GM18867 (cell line): ENCODE results near the gene KYNU.
"Not testable (repeated sequence)": the region's sequence is repeated elsewhere in the genome, so short reads cannot be mapped to it uniquely, and the experiment has no call there.

Experiments used
- ATAC-seq: cut with Tn5 transposase; IDR thresholded peaks from one replicate; pipeline ENCODE4 v1.9.1; 2021; ENCODE audit warnings: mild to moderate bottlenecking, moderate library complexity; ENCODE audit not compliant: unreplicated experiment

The KYNU gene

DNA sequence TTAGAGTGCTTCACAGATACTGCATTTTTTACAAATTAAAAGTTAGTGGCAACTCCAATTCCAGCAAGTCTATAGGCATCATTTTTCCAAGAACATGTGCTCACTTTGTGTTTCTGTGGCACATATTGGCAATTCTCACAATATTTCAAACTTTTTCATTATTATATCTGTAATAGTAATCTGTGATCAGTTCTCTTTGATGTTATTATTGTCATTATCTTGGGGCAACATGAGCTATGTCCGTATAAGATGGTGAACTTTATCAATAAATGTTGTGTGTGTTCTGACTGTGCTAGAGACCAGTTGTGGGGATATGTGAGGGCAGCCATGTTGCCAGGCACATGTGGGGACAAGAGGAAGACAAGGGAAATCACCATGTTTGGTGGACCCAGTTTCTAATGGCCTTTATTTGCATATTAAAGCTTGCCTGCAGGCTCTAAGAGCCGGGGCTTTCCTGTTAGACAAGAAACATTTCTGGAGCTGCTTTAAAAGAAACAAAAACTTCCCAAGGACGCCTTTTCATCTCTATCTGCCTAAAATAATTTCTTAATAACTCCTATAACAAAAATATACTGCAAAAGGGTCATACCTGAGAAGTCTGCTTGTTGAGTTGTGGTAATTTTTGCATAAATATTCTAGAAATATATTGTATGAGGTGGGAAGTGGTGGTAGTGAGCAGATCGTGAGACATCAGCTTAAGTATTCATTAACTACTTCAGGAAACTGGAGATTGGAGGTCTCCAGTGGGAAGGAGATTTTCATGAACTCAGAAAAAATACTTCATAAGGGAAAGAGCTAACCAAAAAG is 37.2 kb downstream of the KYNU start:
- ATAC-seq = peak; percentile 99

DNA sequence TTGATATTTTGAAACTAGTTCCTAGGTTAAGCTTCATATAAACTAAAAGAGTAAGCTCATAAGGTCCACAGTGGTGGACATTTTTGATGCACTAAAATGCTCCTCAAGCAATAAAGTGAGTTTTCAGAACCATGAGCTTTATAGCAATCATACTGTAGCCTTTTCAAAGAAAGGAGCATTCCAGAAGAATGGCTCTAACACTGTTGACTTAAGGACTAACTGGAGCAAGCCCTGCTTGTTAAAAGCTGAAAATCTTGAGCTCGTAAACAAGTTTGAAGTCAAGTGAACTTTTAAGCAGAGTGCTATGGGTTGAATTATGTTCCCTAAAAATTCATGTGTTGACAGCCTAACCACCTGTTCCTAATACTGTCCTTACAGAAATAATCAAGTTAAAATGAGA is 38.0 kb downstream of the KYNU start:
- ATAC-seq = no peak

DNA sequence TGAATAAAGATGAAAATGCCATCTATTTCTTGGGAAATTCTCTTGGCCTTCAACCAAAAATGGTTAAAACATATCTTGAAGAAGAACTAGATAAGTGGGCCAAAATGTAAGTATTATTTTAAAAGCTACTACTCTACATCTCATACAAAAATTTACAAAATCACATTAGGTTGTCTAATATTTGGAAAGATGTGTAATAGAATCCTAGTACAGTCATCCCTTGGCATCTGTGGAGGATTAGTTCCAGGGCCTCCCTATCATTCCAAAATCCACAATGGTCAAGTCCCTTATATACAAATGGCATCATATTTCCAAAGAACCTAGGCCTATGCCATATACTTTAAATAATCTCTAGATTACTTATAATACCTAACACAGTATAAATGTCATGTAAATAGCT is 41.2 kb downstream of the KYNU start:
- ATAC-seq = no peak

DNA sequence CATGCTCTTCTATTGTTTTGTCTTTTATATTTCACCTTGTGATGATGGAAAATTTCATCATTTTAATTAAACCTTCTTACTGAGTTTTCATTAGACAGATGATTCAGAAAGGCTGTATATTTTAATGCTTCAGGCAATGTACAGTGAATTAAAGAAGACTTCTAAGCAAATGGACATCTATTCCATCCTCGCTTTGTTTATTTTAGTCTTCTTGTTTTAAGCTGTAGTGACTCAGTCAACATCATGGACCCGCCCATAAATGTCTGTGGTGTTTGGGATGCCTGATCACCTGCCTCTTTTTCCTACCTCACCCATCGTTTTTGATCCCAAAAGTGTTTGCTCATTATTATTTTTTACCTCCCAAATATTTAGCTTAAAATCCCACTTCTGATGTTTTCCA is 43.1 kb downstream of the KYNU start:
- ATAC-seq = no peak

DNA sequence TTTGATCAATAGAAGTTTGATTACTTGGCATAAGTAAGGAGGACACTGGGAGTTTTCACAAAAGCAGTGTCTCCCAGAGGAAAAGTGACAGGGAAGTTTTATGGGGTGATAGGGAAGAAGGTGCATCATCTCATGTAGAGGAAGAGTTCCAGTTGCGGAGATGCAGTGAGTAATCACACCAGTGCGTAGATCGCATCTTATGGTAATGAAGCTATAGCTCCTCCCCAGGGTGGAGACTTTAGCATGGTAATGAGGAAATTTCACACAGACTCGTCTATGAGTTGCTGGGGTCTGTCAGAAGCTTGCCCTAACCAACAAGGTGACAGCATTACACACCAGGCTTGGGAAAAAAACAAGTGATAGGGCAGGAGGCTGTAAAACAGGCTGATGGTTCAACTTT is 49.0 kb downstream of the KYNU start:
- ATAC-seq = no peak

DNA sequence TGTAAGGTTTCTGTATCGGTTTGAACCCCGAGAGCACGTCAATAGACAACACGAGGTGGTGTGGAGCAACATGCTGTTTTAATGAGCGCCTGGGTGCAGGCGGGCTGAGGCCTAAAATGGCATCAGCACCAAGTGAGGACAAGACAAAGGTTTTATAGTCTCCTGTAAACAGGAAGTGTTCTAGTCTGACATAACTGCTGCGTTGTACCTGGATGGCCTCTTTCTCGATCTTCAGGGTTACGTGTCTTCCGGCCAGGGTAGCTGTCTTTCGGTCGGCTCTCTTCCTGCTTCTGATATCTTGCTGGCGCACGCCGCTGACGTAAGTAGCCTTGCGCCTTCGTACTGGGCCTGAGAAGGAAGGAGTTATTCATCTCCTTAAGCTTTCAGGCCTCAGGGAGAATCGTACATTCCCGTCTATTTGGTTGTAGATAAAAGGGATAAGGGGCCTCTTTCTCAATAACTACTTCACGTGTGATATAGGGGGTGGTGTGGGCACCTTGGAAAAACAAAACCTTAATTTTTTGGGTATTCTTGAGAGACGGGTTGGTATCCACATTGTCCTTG is 53.5 kb downstream of the KYNU start:
- ATAC-seq = no peak

DNA sequence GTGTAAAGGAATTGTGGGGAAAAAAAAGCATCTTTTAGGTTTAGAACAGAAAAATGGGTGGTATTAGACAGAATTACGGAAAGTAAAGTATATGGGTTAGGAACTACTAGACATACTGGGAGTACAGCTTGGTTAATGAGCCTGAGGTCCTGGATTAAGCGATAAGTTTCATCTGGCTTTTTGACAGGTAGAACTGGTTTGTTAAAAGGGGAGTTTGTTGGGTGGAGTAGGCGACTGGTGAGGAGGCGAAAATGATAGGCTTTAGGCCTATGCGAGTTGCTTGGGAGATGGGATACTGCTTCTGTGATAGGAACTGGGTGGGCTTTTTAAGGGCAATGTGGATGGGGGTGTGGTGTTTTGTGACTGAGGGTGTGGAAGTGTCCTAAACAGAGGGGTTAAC is 56.5 kb downstream of the KYNU start:
- ATAC-seq = no peak

DNA sequence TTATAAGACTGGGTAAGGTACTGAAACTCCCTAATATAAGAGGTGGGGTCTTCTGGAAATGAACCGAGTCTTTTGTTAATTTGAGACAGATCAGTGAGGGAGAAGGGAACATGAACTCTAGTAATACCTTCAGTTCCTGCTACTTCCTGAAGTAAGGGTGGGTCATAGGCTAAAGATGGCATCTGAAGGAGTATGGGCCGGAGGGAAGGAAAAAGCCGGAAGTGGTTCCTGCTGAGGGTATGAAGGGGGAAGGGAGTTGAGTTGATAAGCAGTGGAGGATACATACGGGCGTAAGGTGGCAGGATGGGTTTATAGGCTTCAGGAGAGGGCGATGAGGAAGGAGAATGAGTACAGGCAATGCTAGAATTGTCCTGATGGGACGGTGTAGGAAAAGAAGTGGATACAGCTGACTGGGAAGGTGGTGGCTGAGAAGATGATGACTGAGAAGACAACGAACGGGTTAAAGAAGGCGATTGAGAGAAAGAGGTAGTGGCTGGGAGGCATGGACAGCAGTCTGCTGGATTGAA is 58.2 kb downstream of the KYNU start:
- ATAC-seq = no peak

DNA sequence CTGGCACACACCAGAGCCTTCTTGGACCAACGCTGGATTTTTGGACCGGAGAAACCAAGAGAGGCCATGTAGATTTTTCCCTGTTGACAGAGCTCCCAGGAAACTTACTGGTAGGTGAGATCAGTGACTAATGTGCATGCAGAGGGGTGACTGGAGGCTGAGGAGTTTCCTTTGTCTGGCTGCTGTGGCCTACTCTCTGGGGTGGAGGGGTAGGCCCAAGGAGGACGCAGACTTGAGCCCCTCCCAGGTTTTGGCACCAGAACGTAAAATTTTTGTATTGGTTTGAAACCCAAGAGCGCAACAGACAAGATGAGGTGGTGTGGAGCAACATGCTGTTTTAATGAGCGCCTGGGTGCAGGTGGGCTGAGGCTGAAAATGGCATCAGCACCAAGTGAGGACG is 59.2 kb downstream of the KYNU start:
- ATAC-seq = no peak

DNA sequence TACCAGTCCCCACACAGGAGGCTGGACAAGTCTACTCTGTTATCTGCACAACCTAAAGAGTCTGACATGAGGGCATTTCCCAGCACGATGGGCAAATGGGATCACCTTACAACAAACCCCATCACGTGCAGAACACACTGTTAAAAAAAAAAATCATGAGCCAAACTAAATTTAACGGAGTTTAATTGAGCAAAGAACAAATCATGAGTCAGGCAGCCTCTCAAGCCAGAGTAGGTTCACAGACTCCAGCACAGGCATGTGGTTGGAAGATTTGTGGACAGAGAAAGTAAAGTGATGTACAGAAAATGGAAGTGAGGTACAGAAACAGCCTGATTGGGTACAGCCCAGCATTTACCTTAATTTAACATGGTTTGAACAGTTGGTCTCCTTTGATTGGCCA is 59.9 kb downstream of the KYNU start:
- no peak for ATAC-seq

DNA sequence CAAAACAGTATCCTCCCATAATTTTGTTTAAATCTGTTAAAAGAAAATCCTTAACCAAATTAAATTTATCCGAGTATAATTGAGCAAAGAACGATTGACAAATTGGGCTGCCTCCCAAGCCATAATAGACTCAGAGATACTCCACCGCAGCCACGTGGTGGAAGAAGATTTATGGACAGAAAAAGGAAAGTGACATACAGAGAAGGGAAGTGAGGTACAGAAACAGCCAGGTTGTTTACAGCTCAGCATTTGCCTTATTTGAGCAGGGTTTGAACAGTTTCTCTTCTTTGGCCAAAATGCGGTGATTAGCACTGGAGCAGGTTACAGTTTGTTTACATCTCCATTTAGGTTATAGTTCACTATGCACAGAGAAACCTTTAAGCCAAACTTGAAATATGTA is 60.8 kb downstream of the KYNU start:
- no peak for ATAC-seq

DNA sequence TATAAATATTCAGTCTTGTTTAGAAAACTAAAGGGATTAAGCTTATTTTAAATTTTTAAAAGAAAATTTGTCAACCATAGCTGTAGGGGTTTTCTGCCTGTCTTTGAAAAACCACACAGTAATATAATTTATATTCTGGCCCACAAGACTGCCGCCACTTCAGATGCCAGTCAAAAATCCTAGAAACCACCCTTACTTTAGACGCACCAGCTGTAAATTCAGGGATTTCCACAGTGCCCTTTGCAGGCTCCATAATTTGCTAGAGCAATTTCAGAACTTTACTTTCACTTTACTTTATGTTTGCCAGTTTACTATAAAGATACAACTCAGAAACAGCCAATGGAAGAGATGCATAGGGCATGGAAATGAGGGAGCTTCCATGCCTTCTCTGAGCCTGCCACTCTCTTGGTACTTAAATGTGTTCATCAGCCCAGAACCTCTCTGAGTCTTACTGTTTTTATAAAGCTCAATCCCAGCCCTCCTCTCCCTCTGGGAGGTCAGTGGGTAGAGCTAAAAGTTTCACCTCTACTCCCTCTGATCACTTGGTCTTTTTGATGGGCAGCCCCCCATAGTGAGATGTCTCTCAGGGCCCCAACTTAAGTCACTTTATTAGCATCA is 63.3 kb downstream of the KYNU start:
- no peak for ATAC-seq

DNA sequence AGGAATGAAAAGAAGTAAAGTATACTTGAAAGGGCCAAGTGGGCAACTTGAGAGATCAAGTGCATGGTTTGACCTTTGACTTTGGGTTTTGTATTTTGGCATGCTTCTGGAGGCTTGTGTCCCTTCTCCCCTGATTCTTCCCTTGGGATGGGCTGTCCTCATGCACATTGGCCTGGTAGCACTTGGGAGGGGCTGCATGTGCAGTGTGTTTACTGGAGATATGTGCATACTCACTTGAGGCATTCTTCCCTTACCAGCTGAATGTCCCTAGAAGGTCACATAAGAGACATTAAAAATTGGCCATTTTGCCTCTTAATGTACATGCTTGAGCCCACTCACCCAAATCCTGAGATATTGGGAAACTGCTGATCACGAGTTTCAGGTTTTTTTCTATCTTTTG is 65.2 kb downstream of the KYNU start:
- ATAC-seq = no peak

DNA sequence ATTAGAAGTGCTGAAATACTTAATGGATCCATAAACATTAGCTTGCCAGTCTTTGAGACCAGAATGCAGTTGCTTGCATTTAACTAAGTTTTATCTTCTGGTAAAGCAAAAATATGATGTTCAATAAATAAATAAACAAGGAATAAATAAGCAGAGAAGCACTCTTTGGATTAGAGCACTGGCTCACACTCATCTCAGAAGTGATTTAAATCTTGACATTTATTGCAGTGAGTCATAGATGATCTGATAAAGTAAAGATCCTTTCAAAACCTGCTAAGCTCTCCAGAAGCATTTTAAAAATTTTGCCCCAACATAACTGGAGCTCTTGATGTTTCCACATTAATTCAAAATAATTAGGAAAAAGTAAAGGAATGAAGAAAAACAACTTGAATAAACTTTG is 66.8 kb downstream of the KYNU start:
- ATAC-seq = no peak

DNA sequence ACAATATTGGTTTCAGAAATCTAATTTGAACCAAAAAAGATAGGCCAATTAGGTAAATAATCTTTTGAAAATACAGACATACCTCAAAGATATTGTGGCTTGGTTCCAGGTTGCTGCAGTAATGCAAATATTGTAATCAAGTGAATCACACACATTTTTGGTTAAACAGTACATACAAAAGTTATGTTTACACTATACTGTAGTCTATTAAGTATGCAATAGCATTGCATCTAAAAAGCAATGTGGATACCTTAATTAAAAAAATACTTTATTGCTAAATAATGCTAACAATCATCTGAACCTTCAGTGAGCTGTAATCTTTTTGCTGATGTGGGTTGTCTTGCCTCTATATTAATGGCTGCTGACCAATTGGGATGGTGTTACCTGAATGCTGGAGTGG is 67.3 kb downstream of the KYNU start:
- ATAC-seq = no peak

DNA sequence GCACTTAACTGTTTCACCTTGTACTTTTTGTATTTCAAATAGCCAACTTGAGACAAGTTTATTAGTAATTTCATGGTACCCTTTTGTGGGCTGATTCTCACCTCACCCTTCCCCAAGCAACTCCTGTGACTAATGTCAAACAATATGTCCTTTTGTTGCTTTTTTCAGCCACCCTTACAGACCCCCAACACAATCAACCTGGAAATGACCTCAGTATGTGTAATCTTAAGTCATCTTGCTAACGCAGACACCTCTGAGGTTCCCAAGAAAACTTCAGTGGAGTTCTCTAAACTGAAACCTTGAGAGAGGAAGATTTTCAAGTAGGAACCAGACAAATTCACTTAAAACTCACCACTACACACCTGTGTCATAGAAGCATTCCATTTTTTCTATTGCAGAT is 69.5 kb downstream of the KYNU start:
- ATAC-seq = no peak

DNA sequence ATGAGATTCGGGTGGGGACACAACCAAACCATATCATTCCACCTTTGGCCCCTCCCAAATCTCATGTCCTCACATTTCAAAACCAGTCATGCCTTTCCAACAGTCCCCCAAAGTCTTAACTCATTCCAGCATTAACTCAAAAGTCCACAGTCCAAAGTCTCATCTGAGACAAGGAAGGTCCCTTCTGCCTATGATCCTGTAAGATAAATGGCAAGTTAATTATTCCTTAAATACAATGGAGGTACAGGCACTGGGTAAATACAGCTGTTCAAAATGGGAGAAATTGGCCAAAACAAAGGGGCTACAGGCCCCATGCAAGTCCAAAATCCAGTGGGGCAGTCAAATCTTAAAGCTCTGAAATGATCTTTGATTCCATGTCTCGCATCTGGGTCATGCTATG is 71.3 kb downstream of the KYNU start:
- ATAC-seq = not testable (repeated sequence)

DNA sequence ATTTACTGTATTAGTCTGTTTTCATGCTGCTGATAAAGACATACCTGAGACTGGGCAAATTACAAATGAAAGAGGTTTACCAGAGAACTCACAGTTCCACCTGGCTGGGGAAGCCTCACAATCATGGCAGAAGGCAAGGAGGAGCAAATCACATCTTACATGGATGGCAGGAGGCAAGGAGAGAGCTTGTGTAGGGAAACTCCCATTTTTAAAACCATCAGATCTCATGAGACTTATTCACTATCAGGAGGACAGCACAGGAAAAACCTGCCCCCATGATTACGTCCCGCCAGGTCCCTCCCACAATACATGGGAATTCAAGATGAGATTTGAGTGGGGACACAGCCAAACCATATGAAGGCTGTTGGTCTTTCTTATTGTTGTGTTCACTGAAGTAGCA is 72.9 kb downstream of the KYNU start:
- not testable (repeated sequence) for ATAC-seq

DNA sequence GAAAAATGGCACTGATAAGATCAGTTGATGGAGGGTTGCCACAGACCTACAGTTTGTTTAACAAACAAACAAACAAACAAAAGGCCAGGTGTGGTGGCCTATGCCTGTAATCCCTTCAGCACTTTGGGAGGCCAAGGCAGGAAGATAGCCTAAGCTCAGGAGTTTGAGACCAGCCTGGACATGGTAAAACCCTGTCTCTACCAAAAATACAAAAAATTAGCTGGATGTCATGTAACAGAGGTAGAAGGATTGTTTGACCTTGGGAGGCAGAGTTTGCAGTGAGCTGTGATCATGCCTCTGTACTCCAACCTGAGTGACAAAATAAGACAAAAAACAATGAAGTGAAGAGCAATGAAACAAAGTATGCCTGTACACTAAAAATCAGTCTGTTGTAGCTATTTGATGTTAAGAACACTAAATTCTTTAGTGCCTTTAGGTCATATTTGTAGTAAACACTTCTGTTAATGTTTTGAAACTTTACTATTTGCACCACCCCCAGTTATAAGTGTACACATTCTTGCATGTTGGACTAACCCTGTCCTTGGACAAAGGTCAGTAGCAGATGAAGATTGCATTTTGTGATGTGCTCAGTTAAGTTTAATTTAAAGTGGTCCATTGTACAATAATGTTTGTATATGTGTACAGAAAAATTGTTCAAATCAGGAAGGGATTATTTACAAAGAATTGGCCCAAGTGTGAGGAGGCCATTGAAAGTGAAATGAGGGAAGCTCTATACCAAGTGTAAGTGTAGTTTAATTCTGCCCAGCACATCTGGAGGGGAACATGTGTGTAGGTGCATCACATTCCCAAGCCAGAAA is 73.9 kb downstream of the KYNU start:
- ATAC-seq = no peak

DNA sequence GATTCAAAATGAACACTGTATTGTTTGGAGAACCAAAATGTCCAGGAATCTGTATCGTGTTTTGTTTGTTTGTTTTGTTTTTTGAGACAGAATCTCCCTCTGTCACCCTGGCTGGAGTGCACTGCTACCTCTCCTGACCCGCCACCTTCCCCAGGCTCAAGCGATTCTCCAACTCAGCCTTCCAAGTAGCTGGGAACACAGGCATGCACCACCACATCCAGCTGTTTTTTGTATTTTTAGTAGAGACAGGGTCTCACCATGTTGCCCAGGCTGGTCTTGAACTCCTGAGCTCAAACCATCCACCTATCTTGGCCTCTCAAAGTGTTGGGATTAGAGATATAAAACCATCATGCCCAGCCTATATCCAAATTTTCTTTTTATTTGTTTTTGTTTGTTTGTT is 74.6 kb downstream of the KYNU start:
- ATAC-seq = no peak

DNA sequence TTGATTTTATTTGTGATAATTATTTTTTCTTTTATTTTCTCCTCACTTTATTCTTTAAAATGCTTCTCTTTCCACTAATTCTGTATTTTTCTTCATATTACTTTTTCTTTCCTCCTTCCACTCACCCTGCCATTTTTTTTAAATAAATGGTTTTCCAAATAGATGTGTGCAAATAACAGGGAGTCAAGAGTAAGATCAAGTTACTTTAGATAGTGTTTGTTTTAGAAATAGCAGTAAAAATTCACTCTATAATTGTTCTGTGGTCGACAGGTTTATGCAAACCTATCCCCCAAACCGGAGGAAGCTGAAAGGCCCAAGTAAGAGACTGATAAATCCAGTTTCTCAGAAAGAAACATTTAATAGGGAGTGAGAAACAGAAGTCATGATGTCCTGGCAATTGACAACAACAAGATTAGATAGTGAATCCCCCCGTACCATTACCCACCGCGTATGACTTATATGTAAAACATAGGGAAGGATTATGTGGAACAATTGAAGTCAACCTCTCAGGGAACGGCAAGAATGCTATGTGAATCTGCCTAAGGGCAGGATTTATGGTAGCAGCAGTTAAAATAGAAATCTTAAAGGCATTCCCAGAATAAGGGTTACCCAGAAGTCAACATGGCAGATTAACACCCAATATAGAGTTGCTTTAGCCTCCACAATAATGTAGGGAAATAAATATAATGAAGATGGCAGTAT is 75.5 kb downstream of the KYNU start:
- no peak for ATAC-seq
